GM15510 (cell line): ENCODE results near the gene RNF217.

Source experiments
- POLR2A ChIP-seq: IDR thresholded peaks from 3 replicates; pipeline ENCODE4 v1.6.1; 2011; ENCODE audit warnings: borderline replicate concordance; ENCODE audit not compliant: insufficient read length; ENCODE audit errors: extremely low read depth

Gene RNF217

DNA sequence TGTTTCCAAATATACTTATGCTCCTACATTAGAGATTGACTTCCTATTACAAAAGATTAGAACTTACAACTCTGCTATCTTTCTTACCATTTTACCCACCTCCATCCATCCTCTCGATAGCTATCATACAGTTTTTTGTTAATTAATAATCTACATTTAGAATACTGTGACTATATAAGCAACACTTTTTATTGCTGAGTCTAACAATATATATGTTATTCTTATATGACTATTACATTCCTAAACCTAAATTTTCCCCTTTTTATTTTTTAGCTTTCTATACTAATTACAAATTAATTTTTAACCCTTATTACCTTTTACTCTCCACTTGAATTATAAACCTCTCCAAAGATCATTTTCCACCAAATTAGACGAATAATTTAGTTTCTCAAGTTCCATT, 57.0 kb downstream of the RNF217 start:
- TF ChIP-seq POLR2A: no peak

DNA sequence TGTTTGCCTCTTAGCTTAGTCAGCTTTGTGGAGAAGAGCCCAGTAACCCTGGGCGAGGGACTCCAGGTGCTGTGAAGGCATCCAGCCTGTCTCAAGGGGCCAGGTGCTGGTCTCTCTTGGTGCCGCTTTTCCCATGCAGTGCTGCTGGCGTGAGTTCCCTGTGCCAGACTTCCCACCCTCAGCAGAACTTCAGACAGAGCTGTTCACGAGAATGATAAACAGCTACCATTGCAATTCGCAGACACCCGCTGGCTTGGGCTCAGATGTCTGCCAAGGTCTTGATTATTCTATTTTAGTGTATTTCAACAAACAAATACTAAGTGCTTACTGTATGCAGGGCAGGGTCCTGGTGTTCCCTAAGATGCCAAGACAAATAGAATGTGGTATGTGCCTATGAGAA, 57.7 kb downstream of the RNF217 start:
- TF ChIP-seq POLR2A: no peak

- TF ChIP-seq POLR2A: no peak
Observed at GRCh38 chr6:125020385-125020784, 58.1 kb downstream of the RNF217 start.

DNA sequence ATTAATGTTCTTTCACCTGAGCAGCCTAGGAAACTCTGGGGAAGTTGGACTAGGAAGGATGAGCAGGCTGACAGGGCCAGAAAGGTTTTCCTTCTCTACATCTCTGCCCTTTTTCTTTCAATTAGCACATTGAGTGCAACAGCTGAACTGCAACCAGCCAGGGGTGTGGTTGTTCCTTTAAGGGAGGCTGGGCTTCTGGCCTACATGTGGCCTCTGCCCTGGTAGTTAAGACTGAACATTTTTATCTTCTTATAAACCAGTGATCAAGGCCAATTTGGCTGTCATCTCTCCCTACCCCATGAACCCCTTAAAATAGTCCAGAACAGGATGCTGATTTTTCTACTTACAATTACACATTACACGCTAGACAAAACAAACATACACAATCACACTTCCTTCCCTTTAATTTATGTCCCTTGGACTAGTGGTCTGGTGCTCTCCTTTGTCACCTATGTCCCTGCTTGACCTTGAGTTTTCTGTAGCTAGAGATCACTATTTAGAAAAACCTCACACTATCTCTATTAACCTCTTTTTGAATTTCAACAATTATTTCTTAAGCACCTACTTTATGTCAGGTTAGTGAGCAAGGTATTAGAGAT, 60.3 kb downstream of the RNF217 start:
- no peak for TF ChIP-seq POLR2A

DNA sequence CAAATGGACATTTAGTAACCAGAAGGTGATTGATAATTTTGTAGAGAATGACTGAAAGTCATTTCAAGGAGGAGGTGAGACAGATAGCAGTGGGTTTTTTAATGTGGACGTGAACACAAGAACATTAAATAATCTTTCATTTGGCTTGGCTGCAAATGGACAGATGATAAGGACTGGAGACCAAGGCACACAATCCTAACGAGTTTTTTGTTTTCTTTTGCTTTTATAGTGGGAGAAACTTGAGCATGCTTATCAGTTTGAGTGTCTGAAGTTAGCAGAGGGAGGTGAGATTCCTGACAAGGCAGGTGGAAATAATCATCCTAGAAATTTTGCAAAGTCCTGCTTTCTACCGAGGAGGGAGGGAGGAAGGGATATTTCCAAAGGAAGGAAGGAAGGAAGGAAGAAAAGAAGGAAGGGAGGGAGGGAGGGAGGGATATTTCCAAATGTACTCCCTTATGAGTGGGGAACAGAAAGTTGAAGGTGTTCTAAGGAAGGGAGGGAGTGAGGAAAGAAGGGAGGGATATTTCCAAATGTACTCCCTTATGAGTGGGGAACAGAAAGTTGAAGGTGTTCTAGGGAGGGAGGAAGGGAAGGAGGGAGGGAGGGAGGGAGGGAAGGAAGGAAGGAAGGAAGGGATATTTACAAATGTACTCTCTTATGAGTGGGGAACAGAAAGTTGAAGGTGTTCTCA, 63.1 kb downstream of the RNF217 start:
- no peak for TF ChIP-seq POLR2A

- TF ChIP-seq POLR2A: no peak
Observed at GRCh38 chr6:125027287-125027686, 65.0 kb downstream of the RNF217 start.

DNA sequence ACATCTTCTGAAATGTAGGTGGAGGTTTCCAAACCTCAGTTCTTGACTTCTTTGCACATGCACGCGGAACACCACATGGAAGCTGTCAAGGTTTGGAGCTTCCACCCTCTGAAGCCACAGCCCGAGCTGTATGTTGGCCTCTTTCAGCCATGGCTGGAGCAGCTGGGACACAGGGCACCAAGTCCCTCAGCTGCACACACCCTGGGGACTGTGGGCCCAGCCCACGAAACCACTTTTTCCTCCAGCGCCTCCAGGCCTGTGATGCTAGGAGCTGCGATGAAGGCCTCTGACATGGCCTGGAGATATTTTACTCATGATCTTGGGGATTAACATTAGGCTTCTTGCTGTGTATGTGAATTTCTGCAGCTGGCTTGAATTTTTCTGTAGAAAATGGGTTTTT, 68.7 kb downstream of the RNF217 start:
- TF ChIP-seq POLR2A: no peak

GRCh38 chr6:125031385-125031784, 69.1 kb downstream of the RNF217 start:
- TF ChIP-seq POLR2A: no peak

GRCh38 chr6:125037827-125038226, 75.6 kb downstream of the RNF217 start:
- no peak for TF ChIP-seq POLR2A

- no peak for TF ChIP-seq POLR2A
Observed at GRCh38 chr6:125038925-125039324, 76.7 kb downstream of the RNF217 start.

GRCh38 chr6:125041740-125042459, 79.7 kb downstream of the RNF217 start:
- TF ChIP-seq POLR2A: no peak

- TF ChIP-seq POLR2A: no peak
Observed at GRCh38 chr6:125044066-125044465, 81.8 kb downstream of the RNF217 start.

DNA sequence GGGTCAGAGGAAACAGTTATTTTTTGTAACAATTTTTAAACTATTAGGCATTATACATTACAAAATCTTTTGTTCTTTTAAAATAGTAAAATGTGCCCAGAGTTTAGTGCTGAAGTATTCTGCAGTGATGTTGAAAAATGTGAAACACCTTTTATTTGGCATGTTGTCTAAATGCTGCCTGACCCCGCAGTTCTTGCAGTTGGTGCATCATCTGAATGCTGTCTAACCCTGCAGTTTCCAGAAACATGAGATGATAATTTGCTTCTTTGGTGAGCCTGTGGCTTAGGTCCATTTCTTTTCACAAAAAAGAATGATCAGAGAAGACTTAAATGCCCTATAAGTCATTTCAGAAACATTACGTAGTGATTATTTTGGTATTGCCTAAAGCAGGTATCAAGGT, 82.4 kb downstream of the RNF217 start:
- no peak for TF ChIP-seq POLR2A

DNA sequence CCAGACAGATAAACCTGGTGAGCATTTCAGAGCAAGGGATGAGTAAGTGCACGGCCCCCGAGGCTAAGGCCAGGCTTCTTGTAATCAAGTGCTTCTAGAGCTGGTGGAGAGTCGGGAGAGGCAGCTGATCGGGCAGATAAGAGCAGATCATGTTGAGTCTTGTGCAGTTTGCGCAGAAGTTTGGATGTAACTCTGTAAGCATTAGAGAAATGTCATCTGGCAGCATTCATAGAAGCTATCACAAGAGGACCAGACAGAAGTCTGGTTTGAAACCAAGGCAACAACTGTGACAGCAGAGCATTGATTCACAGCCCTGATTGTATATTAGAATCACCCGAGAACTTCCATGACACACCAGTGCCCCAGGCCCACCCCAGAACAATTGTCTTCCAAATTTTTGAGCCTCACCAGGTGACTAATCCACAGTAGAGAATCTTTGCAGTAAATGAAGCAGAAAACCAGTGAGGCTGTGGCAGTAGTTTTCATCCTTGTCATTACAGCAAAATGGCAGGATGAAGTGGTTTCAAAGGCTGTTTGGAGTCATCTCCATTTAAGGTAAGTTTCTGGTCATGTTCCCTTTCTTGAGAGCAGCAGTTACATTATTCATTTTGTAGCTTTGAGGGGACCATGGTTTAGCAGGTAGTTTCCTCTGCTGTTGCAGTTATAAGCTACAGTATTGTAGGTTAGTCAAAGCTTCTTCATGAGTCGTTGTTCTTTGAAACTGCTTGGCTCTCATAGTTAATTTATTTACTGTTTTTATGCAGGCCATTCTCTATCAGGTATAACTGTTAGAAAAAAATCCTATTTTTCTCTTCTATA, 84.1 kb downstream of the RNF217 start:
- TF ChIP-seq POLR2A: no peak

GRCh38 chr6:125048274-125048673, 86.0 kb downstream of the RNF217 start:
- no peak for TF ChIP-seq POLR2A
